ENCODE data around the gene ZNF467.

ZNF467 gene

DNA sequence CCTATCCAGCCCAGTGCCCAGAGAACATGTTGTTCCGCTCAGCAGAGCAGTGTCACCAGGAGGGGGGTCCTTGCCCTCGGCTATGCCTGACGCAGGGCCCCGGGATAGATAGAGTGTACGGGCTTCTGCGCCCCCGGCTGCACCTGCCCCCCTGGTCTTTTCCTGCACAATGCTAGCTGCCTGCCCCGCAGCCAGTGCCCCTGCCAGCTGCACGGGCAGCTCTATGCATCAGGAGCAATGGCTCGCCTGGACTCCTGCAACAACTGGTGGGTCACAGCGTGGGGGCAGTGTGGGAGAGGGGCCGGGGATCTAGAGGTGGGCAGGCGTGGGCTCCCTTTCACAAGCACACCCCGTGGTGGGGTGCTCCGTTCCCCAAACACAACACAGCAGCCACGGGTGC is 33.3 kb upstream of the ZNF467 start:
- DNase-seq (ENCODE audit: low spot score): no peak

DNA sequence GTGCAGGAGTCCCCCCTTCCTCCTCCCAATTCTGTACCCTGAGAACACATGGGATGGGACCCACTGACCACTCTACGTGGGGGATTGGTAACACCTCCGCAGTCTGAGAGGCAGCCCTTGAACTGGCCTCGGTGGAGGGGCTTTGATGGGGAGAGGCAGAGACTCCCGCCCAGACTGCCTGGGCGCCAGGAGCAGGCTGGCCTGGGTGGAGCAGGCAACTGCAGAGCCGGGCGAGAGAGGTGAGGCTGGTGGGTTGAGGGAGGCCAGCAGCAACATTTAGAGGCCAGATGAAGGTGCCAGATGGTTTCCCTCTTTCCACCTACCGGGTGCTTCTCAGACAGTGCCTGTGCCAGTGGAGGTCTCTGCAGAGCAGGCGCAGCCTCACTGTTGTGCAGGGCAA is 30.7 kb upstream of the ZNF467 start:
- no peak for DNase-seq (ENCODE audit: low spot score)

DNA sequence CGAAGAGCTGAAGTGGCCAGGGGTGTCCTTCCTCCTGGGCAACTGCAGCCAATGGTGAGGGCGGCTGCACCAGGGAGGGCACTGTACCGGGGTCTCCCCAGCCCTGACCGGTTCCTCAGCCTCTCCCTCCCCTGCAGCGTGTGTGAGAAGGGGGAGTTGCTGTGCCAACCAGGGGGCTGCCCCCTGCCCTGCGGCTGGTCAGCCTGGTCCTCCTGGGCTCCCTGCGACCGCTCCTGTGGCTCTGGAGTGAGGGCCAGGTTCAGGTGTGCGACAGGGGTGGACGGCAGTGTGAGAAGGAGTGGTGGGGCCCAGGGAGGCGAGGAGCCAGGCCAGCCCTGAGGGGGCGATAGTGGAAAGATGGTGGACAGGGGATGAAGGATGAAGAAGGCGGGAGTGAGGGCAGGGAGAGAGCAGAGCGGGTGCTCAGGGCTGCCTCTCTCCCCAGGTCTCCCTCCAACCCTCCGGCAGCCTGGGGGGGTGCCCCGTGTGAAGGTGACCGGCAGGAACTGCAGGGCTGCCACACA is 30.2 kb upstream of the ZNF467 start:
- no peak for DNase-seq (ENCODE audit: low spot score)

DNA sequence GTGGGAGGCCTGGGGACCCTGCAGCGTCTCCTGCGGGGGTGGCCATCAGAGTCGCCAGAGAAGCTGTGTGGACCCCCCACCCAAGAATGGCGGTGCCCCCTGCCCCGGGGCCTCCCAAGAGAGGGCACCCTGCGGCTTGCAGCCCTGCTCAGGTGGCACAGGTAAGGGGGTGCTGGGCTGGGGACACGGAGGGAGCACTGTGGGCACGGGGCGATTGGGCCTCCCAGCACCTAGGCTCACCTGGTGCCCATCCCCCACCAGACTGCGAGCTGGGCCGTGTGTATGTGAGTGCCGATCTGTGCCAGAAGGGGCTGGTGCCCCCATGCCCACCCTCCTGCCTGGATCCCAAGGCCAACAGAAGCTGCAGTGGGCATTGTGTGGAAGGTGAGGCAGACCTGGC is 29.6 kb upstream of the ZNF467 start:
- no peak for DNase-seq (ENCODE audit: low spot score)

DNA sequence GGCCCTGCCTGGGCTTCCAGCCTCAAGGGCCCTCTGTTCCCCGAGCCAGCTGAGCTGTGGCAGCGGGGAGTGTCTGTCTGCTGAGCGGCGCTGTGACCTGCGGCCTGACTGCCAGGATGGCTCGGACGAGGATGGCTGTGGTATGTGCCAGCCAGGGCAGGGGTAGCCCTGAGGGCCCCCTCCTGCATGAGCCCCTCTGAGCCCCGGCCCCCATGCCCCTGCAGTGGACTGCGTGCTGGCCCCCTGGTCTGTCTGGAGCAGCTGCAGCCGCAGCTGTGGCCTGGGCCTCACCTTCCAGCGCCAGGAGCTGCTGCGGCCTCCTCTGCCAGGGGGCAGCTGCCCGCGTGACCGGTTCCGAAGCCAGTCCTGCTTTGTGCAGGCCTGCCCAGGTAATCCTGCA is 28.4 kb upstream of the ZNF467 start:
- no peak for DNase-seq (ENCODE audit: low spot score)

DNA sequence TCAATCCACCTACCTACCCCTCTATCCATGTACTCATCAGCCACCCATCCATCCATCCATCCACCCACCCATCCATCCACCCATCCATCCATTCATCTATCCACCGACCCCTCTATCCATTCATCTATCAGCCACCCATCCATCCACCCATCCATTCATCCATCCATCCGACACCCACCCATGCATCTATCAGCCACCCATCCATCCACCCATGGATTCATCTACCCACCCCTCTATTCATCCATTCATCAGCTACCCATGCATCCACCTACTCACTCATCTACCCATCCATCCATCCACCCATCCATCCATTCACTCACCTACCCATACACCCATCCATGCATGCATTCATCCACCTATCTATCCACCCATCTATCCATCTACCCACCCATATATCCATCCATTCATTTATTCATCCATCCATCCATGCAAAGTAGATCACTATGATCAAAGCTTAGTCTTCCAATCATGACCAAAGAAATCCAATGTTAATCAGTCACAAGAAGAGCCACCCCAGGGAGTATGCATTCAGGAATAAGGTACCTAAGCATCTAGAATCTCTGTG is 27.7 kb upstream of the ZNF467 start:
- no peak for DNase-seq (ENCODE audit: low spot score)

DNA sequence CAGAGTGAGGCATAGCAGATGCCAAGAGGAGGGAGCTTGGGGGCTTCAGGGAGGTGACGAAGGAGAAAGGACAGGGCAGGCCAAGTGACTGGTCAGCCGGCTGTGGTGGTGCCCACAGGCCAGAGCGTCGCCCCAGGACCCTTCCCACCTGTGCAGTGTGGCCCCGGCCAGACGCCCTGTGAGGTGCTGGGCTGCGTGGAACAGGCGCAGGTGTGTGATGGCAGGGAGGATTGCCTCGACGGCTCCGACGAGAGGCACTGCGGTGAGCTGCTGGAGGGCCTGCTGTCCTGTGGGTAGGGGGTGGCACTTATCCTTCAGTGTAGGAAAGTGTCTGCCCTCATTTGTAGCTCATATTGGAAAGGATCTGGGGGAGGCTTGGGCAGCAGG is 26.8 kb upstream of the ZNF467 start:
- no peak for DNase-seq (ENCODE audit: low spot score)

DNA sequence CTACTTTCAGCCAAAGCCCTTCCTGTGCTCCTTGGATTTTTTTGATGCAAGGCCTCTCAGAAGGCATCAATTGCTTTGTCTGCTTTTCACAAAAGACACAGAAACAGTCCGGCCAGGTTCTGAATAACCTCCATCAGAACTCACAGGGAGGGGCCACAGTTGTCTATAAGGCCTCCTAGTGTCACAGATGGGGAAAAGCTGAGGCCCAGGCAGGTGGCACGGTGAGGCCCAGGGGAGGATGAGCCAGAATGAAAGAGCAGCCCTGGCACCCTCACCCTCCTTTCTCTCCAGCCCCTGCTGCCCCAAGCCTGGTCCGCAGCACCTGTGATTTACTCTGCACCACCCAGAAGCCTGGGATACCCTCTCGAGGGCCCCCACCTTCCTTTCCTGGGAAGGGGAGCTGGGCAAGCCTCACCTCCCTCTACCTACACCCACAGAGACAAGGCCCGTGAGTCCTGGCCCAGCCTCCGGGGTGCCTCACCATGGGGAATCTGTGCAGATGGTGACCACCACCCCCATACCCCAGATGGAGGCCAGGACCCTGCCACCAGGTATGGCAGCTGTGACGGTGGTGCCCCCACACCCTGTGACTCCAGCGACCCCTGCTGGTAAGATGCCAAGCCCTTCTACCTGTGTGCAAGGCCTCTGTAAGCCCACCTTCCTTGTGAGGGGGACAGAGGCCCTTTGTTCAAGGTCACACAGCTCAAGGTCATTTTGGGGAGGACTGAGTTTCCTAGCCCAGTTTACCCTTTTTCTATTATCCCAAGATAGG is 26.2 kb upstream of the ZNF467 start:
- no peak for DNase-seq (ENCODE audit: low spot score)

DNA sequence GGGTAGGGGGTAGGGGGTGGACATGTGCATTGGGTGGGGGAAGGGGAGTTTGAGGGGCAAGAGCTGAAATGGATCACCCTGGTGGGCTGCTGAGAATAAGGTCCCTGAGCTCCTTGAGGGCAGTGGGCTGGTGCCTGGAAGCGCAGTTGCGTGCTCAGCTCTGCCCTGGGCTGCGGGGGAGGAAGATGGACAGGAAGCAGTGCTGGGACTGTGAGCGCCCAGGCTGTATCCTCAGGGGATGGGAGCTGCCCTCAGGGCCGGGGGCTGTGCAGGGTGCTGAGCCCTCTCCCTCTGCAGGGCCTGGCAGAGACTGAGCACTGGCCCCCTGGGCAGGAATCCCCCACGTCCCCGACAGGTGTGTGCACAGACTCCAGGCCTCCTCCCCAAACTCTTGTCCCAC is 24.4 kb upstream of the ZNF467 start:
- DNase-seq (ENCODE audit: low spot score): no peak

DNA sequence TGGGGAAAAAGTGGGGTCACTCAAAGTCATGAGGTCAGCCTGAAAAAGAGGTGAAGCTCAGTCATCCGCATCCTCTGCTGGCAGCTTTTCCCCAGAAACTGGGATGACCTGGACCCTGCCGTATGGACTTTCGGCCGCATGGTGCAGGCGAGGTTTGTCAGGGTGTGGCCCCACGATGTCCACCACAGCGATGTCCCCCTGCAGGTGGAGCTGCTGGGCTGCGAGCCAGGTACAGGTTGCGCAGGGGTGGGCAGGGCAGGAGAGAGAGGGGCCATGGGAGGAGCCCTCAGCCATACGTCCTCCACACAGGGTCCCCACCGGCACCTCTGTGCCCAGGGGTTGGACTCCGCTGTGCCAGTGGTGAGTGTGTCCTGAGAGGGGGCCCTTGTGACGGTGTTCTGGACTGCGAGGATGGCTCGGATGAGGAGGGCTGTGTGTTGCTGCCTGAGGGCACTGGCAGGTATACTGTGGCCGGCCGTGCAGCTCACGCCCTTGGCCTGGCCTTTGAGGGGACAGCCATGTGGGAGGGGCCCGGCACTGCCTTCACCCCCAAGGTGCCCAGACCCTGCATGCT is 23.0 kb upstream of the ZNF467 start:
- DNase-seq (ENCODE audit: low spot score): no peak

DNA sequence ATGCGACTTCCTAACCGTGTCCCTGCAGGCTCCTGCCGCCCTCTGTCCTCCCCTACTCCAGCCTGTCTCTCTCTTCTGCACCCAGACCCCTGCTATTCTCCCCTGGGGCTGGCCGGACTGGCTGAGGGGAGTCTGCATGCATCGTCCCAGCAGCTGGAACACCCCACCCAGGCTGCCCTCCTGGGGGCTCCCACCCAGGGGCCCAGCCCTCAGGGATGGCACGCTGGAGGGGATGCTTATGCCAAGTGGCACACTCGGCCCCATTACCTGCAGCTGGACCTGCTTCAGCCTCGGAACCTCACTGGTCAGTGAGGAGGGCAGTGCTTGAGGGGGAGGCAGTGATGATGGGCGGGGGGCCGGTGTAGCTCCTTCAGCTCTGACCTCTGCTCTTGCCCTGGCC is 21.7 kb upstream of the ZNF467 start:
- DNase-seq (ENCODE audit: low spot score): no peak

DNA sequence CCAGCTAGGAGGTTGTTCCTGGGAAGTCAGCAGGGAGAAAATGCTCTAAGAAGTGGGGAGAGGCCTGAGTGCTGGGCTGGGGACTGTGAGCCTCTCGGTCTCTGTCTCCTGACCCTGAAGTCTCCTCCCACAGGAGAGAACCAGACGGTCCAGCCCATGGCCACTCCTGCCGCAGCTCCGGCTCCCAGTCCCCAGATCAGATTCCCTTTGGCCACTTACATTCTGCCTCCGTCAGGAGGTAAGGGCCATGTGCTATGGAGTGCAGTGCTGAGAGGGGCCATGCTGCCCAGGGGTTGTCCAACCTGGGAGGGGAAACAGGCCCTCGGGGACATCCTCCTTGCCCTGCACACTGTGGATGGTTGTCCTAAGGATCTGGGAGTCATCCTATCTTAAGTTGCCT is 21.3 kb upstream of the ZNF467 start:
- no peak for DNase-seq (ENCODE audit: low spot score)

DNA sequence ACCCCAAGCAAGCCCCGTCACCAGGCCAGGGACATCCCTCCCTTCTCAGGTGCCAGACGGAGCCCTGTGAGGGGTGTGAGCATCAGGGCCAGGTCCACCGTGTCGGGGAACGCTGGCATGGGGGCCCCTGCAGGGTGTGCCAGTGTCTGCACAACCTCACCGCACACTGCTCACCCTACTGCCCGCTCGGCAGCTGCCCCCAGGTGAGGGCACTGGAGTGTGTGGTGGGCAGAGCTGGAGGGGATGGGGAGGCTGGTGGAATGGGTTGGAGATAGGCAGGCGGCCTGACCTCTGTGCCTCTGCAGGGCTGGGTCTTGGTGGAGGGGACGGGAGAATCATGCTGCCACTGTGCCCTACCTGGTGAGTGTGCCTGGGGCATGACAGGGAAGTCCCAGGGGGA is 19.9 kb upstream of the ZNF467 start:
- DNase-seq (ENCODE audit: low spot score): no peak

DNA sequence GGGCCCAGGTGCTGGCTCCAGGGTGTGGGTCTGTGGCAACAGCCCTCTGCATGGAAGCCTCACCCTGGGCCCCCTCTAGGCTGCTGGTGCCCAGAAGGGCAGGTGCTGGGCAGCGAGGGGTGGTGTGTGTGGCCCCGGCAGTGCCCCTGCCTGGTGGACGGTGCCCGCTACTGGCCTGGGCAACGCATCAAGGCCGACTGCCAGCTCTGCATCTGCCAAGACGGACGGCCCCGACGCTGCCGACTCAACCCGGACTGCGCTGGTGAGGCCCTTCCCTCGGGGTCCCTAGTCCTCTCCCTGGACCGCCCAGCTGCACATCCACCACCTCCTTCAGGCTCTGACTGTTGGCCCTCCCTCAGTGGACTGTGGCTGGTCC is 18.8 kb upstream of the ZNF467 start:
- DNase-seq (ENCODE audit: low spot score): no peak

DNA sequence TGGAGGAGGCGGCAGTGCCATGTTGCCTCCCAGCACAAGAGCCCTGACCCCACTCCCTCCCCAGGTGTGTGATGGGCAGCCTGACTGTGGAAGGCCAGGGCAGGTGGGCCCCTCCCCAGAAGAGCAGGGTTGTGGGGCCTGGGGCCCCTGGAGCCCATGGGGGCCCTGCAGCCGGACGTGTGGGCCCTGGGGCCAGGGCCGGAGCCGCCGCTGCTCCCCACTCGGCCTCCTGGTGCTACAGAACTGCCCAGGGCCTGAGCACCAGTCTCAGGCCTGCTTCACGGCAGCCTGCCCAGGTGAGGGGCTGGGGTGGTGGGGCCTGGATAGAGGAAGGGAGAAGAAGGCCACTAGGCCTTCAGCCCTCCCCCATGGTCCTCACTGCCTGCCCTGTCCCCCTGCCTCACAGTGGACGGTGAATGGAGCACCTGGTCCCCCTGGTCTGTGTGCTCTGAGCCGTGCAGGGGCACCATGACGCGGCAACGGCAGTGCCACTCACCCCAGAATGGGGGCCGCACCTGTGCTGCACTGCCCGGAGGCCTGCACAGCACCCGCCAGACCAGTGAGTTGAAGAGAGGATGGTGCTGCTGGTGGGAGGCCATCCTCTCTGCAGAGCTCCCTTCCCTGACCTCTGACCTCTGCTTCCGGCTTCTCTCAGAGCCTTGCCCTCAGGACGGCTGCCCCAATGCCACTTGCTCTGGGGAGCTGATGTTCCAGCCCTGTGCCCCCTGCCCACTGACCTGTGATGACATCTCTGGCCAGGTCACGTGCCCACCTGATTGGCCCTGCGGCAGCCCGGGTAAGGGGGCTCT is 18.2 kb upstream of the ZNF467 start:
- DNase-seq (ENCODE audit: low spot score): no peak

DNA sequence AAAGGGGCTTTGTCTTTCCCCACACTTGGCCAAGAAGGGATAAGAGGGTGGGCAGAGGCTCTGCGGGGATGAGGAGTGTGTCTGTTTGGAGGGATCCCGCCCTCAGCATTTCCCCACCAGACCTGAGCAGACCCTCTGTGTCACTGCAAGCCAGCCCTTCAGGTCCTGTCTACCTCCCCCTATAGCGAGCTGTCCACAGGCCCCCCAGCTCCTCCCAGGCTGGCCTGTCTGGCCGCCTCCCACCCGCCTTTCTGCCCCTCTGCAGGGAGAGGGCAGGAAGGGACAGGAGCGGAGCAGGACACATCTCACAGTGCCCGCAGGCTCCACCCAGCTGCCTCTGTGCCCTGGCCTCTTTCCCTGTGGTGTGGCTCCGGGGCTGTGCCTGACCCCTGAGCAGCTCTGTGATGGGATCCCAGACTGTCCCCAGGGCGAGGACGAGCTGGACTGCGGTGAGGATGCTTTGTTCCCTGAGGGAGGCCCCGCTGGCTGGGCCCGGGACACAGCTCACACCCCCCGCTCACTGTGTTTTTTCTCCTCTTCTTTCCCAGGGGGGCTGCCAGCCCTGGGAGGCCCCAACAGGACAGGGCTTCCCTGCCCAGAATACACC is 17.5 kb upstream of the ZNF467 start:
- DNase-seq (ENCODE audit: low spot score): no peak

DNA sequence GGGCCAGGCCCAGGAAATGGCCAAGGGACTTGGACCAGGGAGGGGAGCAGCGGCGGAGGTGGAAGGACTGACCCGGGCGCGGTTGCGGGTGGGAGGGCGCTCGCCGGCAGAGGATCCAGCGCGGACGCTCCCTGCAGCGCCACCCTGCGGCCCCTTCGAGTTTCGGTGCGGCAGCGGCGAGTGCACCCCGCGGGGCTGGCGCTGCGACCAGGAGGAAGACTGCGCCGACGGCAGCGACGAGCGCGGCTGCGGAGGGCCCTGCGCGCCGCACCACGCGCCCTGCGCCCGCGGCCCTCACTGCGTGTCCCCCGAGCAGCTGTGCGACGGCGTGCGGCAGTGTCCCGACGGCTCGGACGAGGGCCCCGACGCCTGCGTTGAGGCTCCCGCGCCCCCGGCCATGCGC is 16.8 kb upstream of the ZNF467 start:
- no peak for DNase-seq (ENCODE audit: low spot score)

DNA sequence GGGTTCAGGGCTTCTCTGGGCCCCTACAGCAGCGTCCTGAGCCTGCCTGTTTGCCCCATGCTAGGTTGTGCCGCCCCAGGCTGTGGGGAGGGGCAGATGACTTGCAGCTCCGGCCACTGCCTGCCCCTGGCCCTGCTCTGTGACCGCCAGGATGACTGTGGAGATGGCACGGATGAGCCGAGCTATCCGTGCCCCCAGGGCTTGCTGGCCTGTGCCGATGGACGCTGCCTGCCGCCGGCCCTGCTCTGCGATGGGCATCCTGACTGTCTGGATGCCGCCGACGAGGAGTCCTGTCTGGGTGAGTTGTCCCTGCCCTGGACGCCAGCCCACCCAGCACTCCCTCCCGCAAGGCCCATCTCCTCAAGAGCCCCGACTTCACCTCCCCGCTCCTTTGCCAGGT is 15.7 kb upstream of the ZNF467 start:
- DNase-seq (ENCODE audit: low spot score): no peak

DNA sequence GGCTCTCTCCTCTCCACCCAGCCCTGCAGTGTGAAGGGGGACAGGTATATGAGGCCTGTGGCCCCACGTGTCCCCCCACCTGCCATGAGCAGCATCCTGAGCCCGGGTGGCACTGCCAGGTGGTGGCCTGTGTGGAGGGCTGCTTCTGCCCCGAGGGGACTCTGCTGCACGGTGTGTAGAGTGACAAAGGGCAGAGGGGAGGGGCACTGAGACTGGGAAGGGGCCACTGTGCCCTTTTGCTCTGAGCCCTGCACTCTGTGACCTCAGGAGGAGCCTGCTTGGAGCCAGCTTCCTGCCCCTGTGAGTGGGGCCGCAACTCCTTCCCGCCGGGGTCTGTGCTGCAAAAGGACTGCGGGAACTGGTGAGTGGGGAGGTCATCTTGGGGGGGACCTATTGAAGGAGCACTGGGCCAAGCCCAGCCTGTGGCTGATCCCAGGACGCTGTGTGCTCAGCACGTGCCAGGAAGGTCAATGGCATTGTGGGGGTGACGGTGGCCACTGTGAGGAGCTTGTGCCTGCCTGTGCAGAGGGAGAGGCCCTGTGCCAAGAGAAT is 15.0 kb upstream of the ZNF467 start:
- DNase-seq (ENCODE audit: low spot score): no peak

DNA sequence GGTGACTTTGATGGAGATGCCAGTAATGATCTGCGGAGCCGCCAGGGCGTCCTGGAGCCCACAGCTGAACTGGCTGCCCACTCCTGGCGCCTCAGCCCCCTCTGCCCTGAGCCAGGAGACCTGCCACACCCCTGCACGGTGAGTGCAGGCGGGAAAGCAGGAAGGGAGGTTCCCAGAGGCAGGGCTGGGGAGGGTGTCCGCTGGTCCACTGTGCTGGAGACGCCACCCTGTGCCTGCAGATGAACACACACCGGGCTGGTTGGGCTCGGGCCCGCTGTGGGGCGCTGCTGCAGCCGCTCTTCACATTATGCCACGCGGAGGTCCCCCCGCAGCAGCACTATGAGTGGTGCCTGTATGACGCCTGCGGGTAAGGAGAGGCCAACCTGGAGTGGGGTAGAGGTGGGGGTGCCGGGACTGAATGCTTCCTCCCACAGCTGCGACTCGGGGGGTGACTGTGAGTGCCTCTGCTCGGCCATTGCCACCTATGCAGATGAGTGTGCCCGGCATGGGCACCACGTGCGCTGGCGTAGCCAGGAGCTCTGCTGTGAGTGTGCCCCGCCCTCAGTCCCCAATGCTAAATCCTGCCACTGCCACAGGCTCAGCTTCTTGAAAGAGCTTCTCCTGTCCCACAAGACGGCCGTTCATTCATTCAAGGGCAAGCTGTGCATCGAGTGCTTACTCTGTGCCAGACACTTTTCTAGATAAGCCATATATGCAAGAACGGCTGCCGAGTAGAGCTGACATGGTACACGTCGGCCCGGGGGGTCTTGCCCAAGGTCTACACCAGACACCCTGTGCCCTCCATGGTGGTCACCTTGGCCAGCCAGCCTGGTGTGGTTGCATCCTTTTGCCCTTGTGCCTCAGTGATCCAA is 14.3 kb upstream of the ZNF467 start:
- DNase-seq (ENCODE audit: low spot score): no peak

DNA sequence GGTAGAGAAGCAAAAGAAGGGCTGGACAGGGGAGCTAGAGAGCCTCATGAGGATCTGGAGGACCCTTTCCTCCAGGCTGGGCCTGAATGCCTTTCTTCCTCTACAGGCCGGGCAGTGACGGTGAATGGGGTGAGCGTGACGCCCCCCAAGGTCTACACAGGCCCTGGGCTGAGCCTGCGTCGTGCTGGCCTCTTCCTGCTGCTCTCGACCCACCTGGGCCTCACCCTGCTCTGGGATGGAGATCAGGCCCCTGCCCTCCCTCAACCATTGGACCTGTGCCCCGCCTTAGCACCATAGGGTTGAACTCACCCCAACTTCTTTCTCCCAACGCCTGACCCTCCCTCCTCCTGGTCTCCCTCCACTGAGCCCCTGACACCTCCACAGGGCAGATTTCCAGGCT is 12.6 kb upstream of the ZNF467 start:
- no peak for DNase-seq (ENCODE audit: low spot score)
